ENCODE results near the gene TGM6. TPM values are rescaled to one million over a fixed set of nuclear protein-coding genes. Genes with fewer than 3 reads are reported as not detected.

TGM6 gene
- total and polyA plus RNA-seq, 9 of the 15 experiments (the other 6 are each of a cell fraction or from before 2014, with no cell fraction given): not detected

GRCh38 chr20:2470423-2471193 lies 89.9 kb downstream of the TGM6 start, which contains the start of gene SNRPB (continued):
- TF ChIP-seq ATF7 (IDR thresholded peaks at IDR 0.05): peak; percentile 84
- peak; percentile 85 for TF ChIP-seq L3MBTL2 (IDR thresholded peaks at IDR 0.05)
- peak; percentile 52; the same call in 1 of the 2 replicates for TF ChIP-seq ELF2 (CRISPR knock-in tag; IDR thresholded peaks at IDR 0.05)
- 0 out of 2 replicates have a peak, but pooled peaks have one; percentile 14 for TF ChIP-seq NCOA6 (IDR thresholded peaks at IDR 0.05)
- peak; percentile 77 for TF ChIP-seq MAX (CRISPR knock-in tag; IDR thresholded peaks at IDR 0.05)
- no peak for TF ChIP-seq KHSRP (IDR thresholded peaks at IDR 0.05)
- no peak for TF ChIP-seq ZSCAN32 (CRISPR knock-in tag; IDR thresholded peaks at IDR 0.05)
- TF ChIP-seq E2F6 (IDR thresholded peaks at IDR 0.05; ENCODE audit: borderline replicate concordance in 1 of 2, extremely low read depth in 1 of 2, insufficient read depth in 1 of 2, insufficient read length in 1 of 2, low read depth in 1 of 2, low read length in 1 of 2, poor library complexity in 1 of 2, severe bottlenecking in 1 of 2): peak; percentile 63 to 73
- TF ChIP-seq MAZ (CRISPR knock-in tag; conservative IDR thresholded peaks at IDR 0.05 in 1 of 2, IDR thresholded peaks at IDR 0.05 in 1 of 2): peak; percentile 51 to 75; a peak in 3 of 4 replicates
- peak; percentile 53 for TF ChIP-seq CREB1 (IDR thresholded peaks at IDR 0.05)
- peak; percentile 86 for TF ChIP-seq CREB1 (CRISPR knock-in tag; IDR thresholded peaks at IDR 0.05)
- peak; percentile 90 for TF ChIP-seq ELF1 (tag; IDR thresholded peaks at IDR 0.05)
- peak; percentile 30 for TF ChIP-seq HMGN3 (IDR thresholded peaks at IDR 0.05; ENCODE audit: borderline replicate concordance, extremely low read depth, insufficient read length, low read depth, low read length)
- TF ChIP-seq RB1 (IDR thresholded peaks at IDR 0.05; ENCODE audit: low read depth): peak; percentile 99
- peak; percentile 97 for TF ChIP-seq ETV1 (tag; conservative IDR thresholded peaks at IDR 0.05; ENCODE audit: low read depth)

All from K562 (cell line).